ENCODE results near the gene MARCHF2.

Gene MARCHF2

GRCh38 chr19:8455018-8455417 lies 41.9 kb downstream of the MARCHF2 start:
- no peak for DNase-seq

GRCh38 chr19:8456064-8456463 lies 43.0 kb downstream of the MARCHF2 start:
- DNase-seq, result peak in 1 of 2 experiments; percentile 11

- DNase-seq, result no peak
Observed at GRCh38 chr19:8457209-8457608, 44.1 kb downstream of the MARCHF2 start.

- no peak for DNase-seq
Observed at GRCh38 chr19:8457827-8458226, 44.7 kb downstream of the MARCHF2 start.

GRCh38 chr19:8458380-8458779 lies 45.3 kb downstream of the MARCHF2 start:
- DNase-seq, result peak in 1 of 2 experiments; percentile 42

- no peak for DNase-seq
Observed at GRCh38 chr19:8459095-8459494, 46.0 kb downstream of the MARCHF2 start.

- DNase-seq, result peak in 1 of 2 experiments; percentile 13
Observed at GRCh38 chr19:8459520-8460270, 46.6 kb downstream of the MARCHF2 start.

GRCh38 chr19:8460516-8461298 lies 47.6 kb downstream of the MARCHF2 start:
- DNase-seq, result no peak

- DNase-seq, result no peak
Observed at GRCh38 chr19:8461376-8461775, 48.3 kb downstream of the MARCHF2 start.

GRCh38 chr19:8461891-8462290 lies 48.8 kb downstream of the MARCHF2 start:
- no peak for DNase-seq

- DNase-seq, result no peak
Observed at GRCh38 chr19:8462571-8462970, 49.5 kb downstream of the MARCHF2 start.

- no peak for DNase-seq
Observed at GRCh38 chr19:8463365-8463764, 50.3 kb downstream of the MARCHF2 start.

GRCh38 chr19:8466018-8466417 lies 52.9 kb downstream of the MARCHF2 start:
- DNase-seq, result no peak

GRCh38 chr19:8468124-8468523 lies 55.0 kb downstream of the MARCHF2 start:
- DNase-seq, result no peak

- DNase-seq, result no peak
Observed at GRCh38 chr19:8468761-8469373, 55.8 kb downstream of the MARCHF2 start.

- no peak for DNase-seq
Observed at GRCh38 chr19:8469613-8470368, 56.7 kb downstream of the MARCHF2 start.

GRCh38 chr19:8473648-8474476 lies 60.8 kb downstream of the MARCHF2 start:
- DNase-seq, result no peak

- DNase-seq, result no peak
Observed at GRCh38 chr19:8475005-8475404, 61.9 kb downstream of the MARCHF2 start.

GRCh38 chr19:8476524-8476923 lies 63.4 kb downstream of the MARCHF2 start:
- no peak for DNase-seq

GRCh38 chr19:8477889-8478288 lies 64.8 kb downstream of the MARCHF2 start:
- no peak for DNase-seq

GRCh38 chr19:8478598-8478997 lies 65.5 kb downstream of the MARCHF2 start:
- no peak for DNase-seq

GRCh38 chr19:8481201-8481600 lies 68.1 kb downstream of the MARCHF2 start:
- no peak for DNase-seq

Data from NCI-H526 (cell line).